Measurements from ENCODE around the gene XXYLT1.

GRCh38 chr3:195255571-195256501 lies 15.1 kb downstream of the XXYLT1 start:
- TF ChIP-seq CTCF (IDR thresholded peaks at IDR 0.05; ENCODE audit: insufficient read depth, low read length, poor library complexity, severe bottlenecking) (no peak), EZH2phosphoT487 (conservative IDR thresholded peaks at IDR 0.05; ENCODE audit: low read length) (no peak)

Data from SU-DHL-6 (cell line).